SK-N-SH treated with all-trans-retinoic acid at 6 μM for 48 hours (cell line): Measurements from ENCODE around the gene SIK3.

Experiments used
- ATAC-seq: fragments of 200-7000 bp; cut with Tn5 transposase; 3 replicates; pipeline ENCODE4 v1.9.1; 2020; ENCODE audit warnings: mild to moderate bottlenecking, moderate library complexity
- ARNTL ChIP-seq: fragments of 450-650 bp; formaldehyde crosslinking; IDR thresholded peaks from 2 replicates; pipeline ENCODE4 v1.5.0; 2020; ENCODE audit warnings: low read depth, mild to moderate bottlenecking, moderate library complexity, borderline replicate concordance
- BACH2 ChIP-seq: fragments of 250-450 bp; sonication (Bioruptor Pico); IDR thresholded peaks from 2 replicates; pipeline ENCODE4 v1.9.0; 2021; ENCODE audit warnings: mild to moderate bottlenecking, borderline replicate concordance
- ESRRG ChIP-seq: fragments of 250-450 bp; sonication (Bioruptor Pico); IDR thresholded peaks from 2 replicates; pipeline ENCODE4 v1.6.1; 2021; ENCODE audit warnings: mild to moderate bottlenecking
- GLIS3 ChIP-seq: fragments of 250-450 bp; sonication (Bioruptor Pico); IDR thresholded peaks from 2 replicates; pipeline ENCODE4 v1.5.0; 2020; ENCODE audit warnings: mild to moderate bottlenecking, moderate library complexity
- ISL1 ChIP-seq: fragments of 250-450 bp; sonication (Bioruptor Pico); IDR thresholded peaks from 2 replicates; pipeline ENCODE4 v2.1.2; 2022; ENCODE audit warnings: mild to moderate bottlenecking, moderate library complexity
- OSR1 ChIP-seq: fragments of 250-450 bp; sonication (Bioruptor Pico); IDR thresholded peaks from 2 replicates; pipeline ENCODE4 v1.8.0; 2022; ENCODE audit warnings: moderate library complexity, mild to moderate bottlenecking, inconsistent platforms
- PPARA ChIP-seq: fragments of 250-450 bp; sonication (Bioruptor Pico); IDR thresholded peaks from 2 replicates; pipeline ENCODE4 v1.5.0; 2020; ENCODE audit warnings: mild to moderate bottlenecking, borderline replicate concordance
- RARB ChIP-seq: fragments of 250-450 bp; sonication (Bioruptor Pico); IDR thresholded peaks from 2 replicates; pipeline ENCODE4 v1.8.0; 2021; ENCODE audit warnings: mild to moderate bottlenecking, moderate library complexity
- SNAI2 ChIP-seq: fragments of 250-450 bp; sonication (Bioruptor Pico); IDR thresholded peaks from 2 replicates; pipeline ENCODE4 v1.5.0; 2020; ENCODE audit warnings: mild to moderate bottlenecking, moderate library complexity
- TCF4 ChIP-seq: fragments of 250-450 bp; sonication (Bioruptor Pico); IDR thresholded peaks from 2 replicates; pipeline ENCODE4 v1.8.0; 2021; ENCODE audit warnings: mild to moderate bottlenecking, moderate library complexity, borderline replicate concordance
- TOX ChIP-seq: fragments of 250-450 bp; sonication (Bioruptor Pico); IDR thresholded peaks from 2 replicates; pipeline ENCODE4 v1.8.0; 2021; ENCODE audit warnings: mild to moderate bottlenecking, moderate library complexity, borderline replicate concordance
- ZC3H10 ChIP-seq: fragments of 250-450 bp; sonication (Bioruptor Pico); IDR thresholded peaks from 2 replicates; pipeline ENCODE4 v1.5.1; 2021; ENCODE audit warnings: mild to moderate bottlenecking, moderate library complexity
- ZFP3 ChIP-seq: fragments of 250-450 bp; sonication (Bioruptor Pico); IDR thresholded peaks from 2 replicates; pipeline ENCODE4 v1.5.0; 2020; ENCODE audit warnings: mild to moderate bottlenecking, moderate library complexity
- ZFP30 ChIP-seq: fragments of 450-650 bp; formaldehyde crosslinking; IDR thresholded peaks from 2 replicates; pipeline ENCODE4 v1.5.0; 2022; ENCODE audit warnings: mild to moderate bottlenecking, moderate library complexity
- ZNF70 ChIP-seq: fragments of 450-650 bp; formaldehyde crosslinking; IDR thresholded peaks from 2 replicates; pipeline ENCODE4 v1.5.0; 2020; ENCODE audit warnings: mild to moderate bottlenecking, moderate library complexity
- ZNF8 ChIP-seq: fragments of 450-650 bp; formaldehyde crosslinking; IDR thresholded peaks from 2 replicates; pipeline ENCODE4 v1.5.0; 2020; ENCODE audit warnings: mild to moderate bottlenecking, moderate library complexity
- TF ChIP-seq, protein P1 (sequence below): fragments of 250-450 bp; sonication (Bioruptor Pico); IDR thresholded peaks from 2 replicates; pipeline ENCODE4 v1.5.1; 2021; ENCODE audit warnings: mild to moderate bottlenecking, moderate library complexity
- TF ChIP-seq, protein P2 (sequence below): fragments of 250-450 bp; sonication (Bioruptor Pico); IDR thresholded peaks from 2 replicates; pipeline ENCODE4 v1.5.1; 2020; ENCODE audit warnings: low read depth, mild to moderate bottlenecking, moderate library complexity
- TF ChIP-seq, protein P3 (sequence below): fragments of 250-450 bp; sonication (Bioruptor Pico); IDR thresholded peaks from 2 replicates; pipeline ENCODE4 v1.8.0; 2020; ENCODE audit warnings: mild to moderate bottlenecking, moderate library complexity, borderline replicate concordance
- TF ChIP-seq, protein P4 (sequence below): fragments of 250-450 bp; sonication (Bioruptor Pico); IDR thresholded peaks from 2 replicates; pipeline ENCODE4 v1.8.0; 2021; ENCODE audit warnings: low read depth, mild to moderate bottlenecking, moderate library complexity, borderline replicate concordance

SIK3 gene

DNA sequence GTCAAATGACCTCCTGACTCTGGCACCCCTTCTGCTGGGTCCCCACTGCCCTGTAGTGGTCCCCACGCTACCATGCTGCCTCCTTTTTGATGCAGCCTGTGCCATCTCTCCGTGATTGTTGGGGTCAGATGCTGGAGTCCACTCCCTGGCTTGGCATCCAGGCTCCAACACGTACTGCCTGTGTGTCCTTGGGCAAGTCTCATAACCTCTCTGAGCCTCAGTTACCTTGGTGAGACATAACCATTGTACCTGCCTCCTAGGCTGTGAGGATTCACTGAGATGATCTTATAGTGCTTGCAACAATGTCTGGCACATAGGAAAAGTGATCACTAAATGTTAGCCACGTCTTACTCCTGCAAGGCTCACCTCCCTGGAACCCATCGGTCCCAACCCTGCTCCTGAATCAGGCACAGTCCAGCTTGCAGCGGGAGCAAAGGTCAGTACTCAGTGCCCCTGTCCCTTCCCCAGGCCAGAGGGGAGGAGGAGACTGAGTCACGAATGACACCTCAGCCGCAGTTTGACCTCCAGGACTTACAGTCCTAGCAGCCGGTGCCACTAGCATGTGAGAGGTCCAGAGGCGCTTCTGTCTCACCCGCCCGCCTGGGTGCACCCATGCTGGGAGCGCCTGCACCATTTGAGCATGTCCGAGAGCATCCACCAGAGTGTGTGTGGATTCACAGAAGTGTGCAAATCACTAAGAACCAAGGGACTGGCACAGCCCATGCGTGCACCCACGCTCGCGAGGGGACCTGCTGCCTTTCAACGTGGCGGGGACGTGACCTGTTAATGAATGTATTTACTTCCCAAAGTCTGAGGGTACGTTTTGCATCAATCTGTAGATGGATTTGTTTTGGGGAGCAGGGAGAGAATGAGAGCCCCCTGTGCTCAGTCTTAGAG, 272.1 kb downstream of the SIK3 start (continued):
- no peak for TF ChIP-seq ESRRG
- TF ChIP-seq BACH2 (CRISPR knock-in tag): no peak
- no peak for TF ChIP-seq RARB (CRISPR knock-in tag)
- no peak for TF ChIP-seq ISL1
- no peak for TF ChIP-seq ZNF70 (CRISPR knock-in tag)
- TF ChIP-seq ZC3H10: no peak
- no peak for TF ChIP-seq ARNTL (CRISPR knock-in tag)
- no peak for TF ChIP-seq GLIS3 (CRISPR knock-in tag)
- TF ChIP-seq, protein P1, sequence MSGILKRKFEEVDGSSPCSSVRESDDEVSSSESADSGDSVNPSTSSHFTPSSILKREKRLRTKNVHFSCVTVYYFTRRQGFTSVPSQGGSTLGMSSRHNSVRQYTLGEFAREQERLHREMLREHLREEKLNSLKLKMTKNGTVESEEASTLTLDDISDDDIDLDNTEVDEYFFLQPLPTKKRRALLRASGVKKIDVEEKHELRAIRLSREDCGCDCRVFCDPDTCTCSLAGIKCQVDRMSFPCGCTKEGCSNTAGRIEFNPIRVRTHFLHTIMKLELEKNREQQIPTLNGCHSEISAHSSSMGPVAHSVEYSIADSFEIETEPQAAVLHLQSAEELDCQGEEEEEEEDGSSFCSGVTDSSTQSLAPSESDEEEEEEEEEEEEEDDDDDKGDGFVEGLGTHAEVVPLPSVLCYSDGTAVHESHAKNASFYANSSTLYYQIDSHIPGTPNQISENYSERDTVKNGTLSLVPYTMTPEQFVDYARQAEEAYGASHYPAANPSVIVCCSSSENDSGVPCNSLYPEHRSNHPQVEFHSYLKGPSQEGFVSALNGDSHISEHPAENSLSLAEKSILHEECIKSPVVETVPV (CRISPR knock-in tag): no peak
- no peak for TF ChIP-seq ZFP30
- no peak for TF ChIP-seq ZNF8 (CRISPR knock-in tag)
- TF ChIP-seq SNAI2 (CRISPR knock-in tag): no peak

DNA sequence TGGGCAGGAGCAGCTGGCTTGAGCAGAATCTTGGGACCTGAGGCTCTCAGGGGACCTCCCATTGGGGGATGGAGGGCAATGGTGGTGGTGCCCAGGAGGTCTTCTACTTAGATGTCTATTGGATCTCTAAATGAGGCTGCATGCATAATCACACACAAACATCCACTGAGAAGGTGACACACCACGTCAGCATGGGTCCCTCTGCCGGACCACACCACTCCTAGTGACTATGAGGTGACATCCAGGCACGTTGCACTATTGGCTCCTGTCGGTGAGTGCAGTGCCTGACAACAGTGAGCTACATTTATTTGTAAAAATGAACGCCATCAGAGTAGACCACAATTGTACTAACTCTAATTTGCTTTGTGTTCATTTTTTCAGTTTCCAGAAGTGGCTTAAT, 272.8 kb downstream of the SIK3 start:
- TF ChIP-seq ZNF70 (CRISPR knock-in tag): no peak
- TF ChIP-seq, protein P2, sequence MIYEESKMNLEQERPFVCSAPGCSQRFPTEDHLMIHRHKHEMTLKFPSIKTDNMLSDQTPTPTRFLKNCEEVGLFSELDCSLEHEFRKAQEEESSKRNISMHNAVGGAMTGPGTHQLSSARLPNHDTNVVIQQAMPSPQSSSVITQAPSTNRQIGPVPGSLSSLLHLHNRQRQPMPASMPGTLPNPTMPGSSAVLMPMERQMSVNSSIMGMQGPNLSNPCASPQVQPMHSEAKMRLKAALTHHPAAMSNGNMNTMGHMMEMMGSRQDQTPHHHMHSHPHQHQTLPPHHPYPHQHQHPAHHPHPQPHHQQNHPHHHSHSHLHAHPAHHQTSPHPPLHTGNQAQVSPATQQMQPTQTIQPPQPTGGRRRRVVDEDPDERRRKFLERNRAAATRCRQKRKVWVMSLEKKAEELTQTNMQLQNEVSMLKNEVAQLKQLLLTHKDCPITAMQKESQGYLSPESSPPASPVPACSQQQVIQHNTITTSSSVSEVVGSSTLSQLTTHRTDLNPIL (CRISPR knock-in tag): no peak
- TF ChIP-seq, protein P1 (CRISPR knock-in tag): no peak
- TF ChIP-seq ZFP3 (CRISPR knock-in tag): no peak
- no peak for TF ChIP-seq ARNTL (CRISPR knock-in tag)
- no peak for TF ChIP-seq GLIS3 (CRISPR knock-in tag)
- no peak for TF ChIP-seq ESRRG
- TF ChIP-seq PPARA (CRISPR knock-in tag): no peak
- no peak for TF ChIP-seq ISL1
- no peak for TF ChIP-seq RARB (CRISPR knock-in tag)
- no peak for TF ChIP-seq TCF4 (CRISPR knock-in tag)
- TF ChIP-seq, protein P3, sequence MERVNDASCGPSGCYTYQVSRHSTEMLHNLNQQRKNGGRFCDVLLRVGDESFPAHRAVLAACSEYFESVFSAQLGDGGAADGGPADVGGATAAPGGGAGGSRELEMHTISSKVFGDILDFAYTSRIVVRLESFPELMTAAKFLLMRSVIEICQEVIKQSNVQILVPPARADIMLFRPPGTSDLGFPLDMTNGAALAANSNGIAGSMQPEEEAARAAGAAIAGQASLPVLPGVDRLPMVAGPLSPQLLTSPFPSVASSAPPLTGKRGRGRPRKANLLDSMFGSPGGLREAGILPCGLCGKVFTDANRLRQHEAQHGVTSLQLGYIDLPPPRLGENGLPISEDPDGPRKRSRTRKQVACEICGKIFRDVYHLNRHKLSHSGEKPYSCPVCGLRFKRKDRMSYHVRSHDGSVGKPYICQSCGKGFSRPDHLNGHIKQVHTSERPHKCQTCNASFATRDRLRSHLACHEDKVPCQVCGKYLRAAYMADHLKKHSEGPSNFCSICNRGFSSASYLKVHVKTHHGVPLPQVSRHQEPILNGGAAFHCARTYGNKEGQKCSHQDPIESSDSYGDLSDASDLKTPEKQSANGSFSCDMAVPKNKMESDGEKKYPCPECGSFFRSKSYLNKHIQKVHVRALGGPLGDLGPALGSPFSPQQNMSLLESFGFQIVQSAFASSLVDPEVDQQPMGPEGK: no peak
- TF ChIP-seq OSR1 (CRISPR knock-in tag): no peak
- no peak for TF ChIP-seq ZFP30
- TF ChIP-seq, protein P4, sequence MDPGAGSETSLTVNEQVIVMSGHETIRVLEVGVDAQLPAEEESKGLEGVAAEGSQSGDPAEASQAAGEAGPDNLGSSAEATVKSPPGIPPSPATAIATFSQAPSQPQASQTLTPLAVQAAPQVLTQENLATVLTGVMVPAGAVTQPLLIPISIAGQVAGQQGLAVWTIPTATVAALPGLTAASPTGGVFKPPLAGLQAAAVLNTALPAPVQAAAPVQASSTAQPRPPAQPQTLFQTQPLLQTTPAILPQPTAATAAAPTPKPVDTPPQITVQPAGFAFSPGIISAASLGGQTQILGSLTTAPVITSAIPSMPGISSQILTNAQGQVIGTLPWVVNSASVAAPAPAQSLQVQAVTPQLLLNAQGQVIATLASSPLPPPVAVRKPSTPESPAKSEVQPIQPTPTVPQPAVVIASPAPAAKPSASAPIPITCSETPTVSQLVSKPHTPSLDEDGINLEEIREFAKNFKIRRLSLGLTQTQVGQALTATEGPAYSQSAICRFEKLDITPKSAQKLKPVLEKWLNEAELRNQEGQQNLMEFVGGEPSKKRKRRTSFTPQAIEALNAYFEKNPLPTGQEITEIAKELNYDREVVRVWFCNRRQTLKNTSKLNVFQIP (CRISPR knock-in tag): no peak
- no peak for TF ChIP-seq ZC3H10
- no peak for TF ChIP-seq TOX (CRISPR knock-in tag)
- no peak for TF ChIP-seq ZNF8 (CRISPR knock-in tag)
- ATAC-seq: no peak

DNA sequence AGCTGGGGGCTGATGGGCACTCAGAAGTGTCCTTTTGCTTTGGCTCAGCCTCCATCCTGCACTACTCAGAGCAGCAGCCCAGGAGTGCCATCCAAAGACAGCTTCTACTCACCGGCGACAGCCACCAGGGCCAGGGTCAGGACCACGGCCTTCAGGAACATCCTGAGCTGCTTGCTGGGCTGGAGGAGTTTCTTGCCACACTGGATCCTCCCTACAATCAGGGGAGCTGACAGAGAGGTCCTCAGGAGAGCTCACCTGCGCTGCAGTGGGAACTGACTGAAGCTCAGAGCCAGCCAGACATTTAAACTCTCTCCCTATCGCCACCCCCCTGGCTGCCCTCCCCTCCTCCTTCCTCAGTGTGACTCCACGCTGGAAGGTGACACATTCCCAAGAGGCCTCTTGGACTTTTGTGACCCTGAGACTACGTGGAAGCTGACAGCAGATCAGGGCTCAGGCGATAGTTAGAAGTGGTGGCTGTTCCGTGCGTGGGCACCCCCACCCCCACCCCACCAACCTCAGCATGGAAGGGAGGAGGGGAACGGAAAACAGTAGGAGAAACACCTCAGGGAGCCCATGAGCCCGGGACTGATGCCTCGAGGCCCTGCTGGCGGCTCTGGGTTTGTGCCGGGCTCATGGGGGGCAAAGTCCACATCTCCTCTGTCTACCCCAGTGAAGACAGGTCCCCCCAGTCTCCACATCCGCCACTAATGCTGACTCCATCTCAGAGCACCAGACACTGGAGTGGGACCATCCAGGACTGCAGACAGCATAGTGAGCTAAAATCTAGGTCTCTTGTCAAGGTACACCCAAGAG, 275.0 kb downstream of the SIK3 start, which contains the start of gene APOA4:
Gene APOA4 (minus strand): TSS at position 274 of the 813 bp plus-strand sequence. CDS start 113 bp downstream, at position 161.
- ATAC-seq: no peak
- TF ChIP-seq RARB (CRISPR knock-in tag) (no peak), ZFP30 (no peak), ZFP3 (CRISPR knock-in tag) (no peak), ZC3H10 (no peak), ESRRG (no peak), TCF4 (CRISPR knock-in tag) (no peak), BACH2 (CRISPR knock-in tag) (no peak), ZNF8 (CRISPR knock-in tag) (no peak), PPARA (CRISPR knock-in tag) (no peak), GLIS3 (CRISPR knock-in tag) (no peak), SNAI2 (CRISPR knock-in tag) (no peak)
- TF ChIP-seq, protein P2 (CRISPR knock-in tag): no peak
- TF ChIP-seq, protein P1 (CRISPR knock-in tag): no peak
- TF ChIP-seq, protein P4 (CRISPR knock-in tag): no peak
